GM12873 (cell line): ENCODE measurements around the gene LAMC1.

Source experiments
- TF ChIP-seq, protein P1 (sequence below): IDR thresholded peaks from 2 replicates; pipeline ENCODE4 v1.5.1; 2012; ENCODE audit warnings: low read depth, mild to moderate bottlenecking, moderate library complexity, low read length, control low read depth; ENCODE audit not compliant: insufficient read depth; ENCODE audit errors: missing control alignments

Gene LAMC1

DNA sequence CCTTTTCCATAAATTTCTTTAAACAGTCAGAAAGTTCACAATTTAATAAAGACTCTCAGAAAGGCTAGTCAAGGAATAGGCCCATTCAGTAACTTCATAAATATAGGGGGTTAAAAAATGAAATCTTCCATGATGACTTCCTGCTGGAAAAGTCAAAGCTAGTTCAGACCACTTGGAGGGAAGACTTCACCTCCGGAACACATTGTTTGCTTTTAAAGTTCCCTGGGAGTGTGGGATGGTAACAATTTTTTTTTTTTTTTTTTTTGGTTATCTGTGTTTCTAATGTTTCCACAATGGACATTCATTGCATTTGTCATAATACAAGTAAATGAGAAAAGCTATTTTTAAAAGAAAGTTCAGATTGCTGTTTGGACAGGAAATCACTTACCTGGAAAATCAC is 144.5 kb downstream of the LAMC1 start:
- TF ChIP-seq, protein P1, sequence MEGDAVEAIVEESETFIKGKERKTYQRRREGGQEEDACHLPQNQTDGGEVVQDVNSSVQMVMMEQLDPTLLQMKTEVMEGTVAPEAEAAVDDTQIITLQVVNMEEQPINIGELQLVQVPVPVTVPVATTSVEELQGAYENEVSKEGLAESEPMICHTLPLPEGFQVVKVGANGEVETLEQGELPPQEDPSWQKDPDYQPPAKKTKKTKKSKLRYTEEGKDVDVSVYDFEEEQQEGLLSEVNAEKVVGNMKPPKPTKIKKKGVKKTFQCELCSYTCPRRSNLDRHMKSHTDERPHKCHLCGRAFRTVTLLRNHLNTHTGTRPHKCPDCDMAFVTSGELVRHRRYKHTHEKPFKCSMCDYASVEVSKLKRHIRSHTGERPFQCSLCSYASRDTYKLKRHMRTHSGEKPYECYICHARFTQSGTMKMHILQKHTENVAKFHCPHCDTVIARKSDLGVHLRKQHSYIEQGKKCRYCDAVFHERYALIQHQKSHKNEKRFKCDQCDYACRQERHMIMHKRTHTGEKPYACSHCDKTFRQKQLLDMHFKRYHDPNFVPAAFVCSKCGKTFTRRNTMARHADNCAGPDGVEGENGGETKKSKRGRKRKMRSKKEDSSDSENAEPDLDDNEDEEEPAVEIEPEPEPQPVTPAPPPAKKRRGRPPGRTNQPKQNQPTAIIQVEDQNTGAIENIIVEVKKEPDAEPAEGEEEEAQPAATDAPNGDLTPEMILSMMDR: no peak

DNA sequence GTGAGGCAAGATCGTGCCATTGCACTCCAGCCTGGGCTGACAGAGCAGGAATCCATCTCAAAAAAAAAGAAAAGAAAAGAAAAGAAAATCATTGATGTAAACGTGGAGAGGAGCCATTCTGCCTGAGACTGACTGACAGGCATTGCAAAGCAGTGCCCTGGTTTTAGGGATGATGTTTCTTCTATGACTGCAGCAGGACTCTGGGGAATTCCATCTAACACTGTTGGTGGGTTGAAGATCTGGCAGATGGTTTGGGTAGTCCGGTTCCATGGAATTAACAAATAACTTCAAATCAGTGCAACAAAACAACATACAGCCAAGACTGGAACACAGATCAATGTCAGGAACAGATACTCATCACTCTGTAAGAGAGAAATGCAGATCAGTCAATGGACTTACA is 145.1 kb downstream of the LAMC1 start:
- TF ChIP-seq, protein P1: no peak

DNA sequence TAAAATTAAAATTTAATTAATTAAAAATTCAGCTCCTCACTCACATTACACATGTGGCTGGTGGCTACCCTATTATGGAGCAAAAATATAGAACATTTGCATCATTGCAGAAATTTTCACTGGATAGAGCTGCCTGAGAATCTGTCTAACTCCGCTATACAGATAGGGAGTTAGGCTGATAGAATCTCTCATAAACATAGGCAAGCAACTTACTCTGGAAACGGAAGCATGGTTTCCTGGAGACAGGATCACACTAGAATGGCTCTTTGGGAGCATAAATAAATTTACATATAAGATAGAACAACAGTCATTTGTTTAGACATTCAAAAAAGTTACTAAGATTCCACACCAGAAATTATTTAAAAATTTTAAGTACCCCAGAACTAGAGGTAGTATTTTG is 150.6 kb downstream of the LAMC1 start:
- TF ChIP-seq, protein P1: no peak

DNA sequence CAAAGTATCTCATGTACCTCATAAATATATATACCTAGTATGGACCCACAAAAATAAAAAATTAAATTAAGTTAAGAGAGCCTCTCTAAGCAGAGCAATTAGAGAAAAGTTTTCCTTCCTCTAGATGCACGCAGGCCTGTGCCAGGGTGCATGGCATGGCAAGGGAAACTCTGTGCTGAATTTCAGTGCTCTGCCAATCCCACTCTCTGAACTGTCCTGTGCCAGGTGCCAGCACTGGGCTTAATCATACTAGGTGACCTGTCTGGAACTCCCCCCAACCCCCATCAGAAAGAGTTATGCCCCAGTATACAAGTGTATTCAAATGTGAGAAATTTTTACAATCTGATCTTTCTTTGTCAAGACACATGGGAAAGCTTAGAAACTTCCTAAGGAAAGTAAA is 152.4 kb downstream of the LAMC1 start:
- TF ChIP-seq, protein P1: no peak

DNA sequence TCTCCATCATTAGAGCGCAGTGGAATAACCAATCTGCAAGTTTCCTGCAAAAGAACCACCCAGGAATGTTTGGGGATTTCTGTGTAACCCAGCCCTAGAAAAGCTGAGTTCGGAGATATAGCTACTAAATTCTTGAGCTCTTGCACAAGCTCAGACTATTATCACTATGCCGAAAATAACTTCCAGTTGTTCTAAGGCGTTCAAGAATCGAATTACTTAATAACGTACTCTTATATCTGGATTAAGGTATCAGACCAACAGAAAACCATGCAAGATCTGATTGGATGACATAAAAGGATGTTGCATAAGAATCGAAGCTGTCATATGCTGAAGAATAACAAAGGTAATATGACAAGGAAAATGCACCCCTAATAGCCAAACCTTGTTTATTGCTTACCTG is 155.3 kb downstream of the LAMC1 start:
- TF ChIP-seq, protein P1: no peak

DNA sequence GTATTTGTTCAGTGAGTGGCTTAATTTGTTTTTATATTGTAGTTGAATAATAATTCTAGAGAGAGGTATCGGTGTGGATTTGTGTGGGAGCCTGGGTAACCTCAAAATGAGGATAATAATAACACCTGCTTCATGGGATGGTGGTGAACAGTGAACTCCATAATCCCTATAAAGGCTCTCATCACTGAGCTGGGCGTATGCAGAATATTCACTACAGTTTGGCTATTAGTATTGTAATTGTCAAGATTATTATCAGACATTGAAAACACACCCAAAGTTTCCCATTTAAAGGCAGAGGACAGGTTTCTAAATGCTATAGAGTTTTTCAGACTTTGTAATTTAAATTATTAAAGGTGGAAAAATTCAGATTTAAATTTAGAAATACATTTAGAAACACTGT is 155.8 kb downstream of the LAMC1 start:
- TF ChIP-seq, protein P1: no peak

DNA sequence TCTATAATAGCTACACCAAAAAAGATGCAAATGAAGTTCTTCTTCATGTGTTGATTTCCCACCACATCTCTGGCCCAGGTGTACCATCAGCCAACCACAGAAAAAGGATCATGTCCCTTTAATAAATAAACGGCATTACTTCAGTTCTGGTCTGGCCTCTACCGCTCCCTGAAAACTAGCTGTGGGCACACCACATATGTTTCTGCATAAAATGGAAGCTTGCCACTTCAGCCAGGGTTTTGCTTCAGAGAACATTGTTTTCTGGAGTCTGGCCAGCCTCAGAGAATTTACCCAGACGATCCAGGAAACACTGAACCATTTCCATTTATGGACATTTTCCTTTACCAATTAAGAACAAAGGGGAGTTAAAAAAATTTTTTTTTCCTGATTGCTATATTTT is 157.0 kb downstream of the LAMC1 start:
- TF ChIP-seq, protein P1: no peak
